OCI-LY3 (cell line): ENCODE data around the gene ZNF80.

Experiments
- H2AFZ ChIP-seq: fragments of 200-600, 300-600 bp; shearing (Covaris generic); 2 replicates; pipeline ENCODE4 v1.6.0; 2014; ENCODE audit warnings: antibody characterized with exemption, low read depth, low read length
- H3K27ac ChIP-seq: fragments of 200-600, 300-600 bp; sonication (generic); 2 replicates; pipeline ENCODE4 v1.5.1; 2014; ENCODE audit warnings: mild to moderate bottlenecking, low read length, moderate library complexity, mixed read lengths
- H3K27me3 ChIP-seq: fragments of 200-600, 300-600 bp; sonication (generic); 2 replicates; pipeline ENCODE4 v1.6.1; 2014; ENCODE audit warnings: low read depth, low read length, mixed read lengths
- H3K36me3 ChIP-seq: fragments of 200-600, 300-600 bp; sonication (generic); replicated peaks from 2 replicates; pipeline ENCODE3; 2014; ENCODE audit warnings: low read depth, low read length, mixed read lengths
- H3K4me1 ChIP-seq: fragments of 300-600, 200-600 bp; sonication (generic); 2 replicates; pipeline ENCODE4 v1.6.1; 2014; ENCODE audit warnings: low read length, mixed read lengths
- H3K4me2 ChIP-seq: fragments of 200-600, 300-600 bp; sonication (generic); 2 replicates; pipeline ENCODE4 v1.6.1; 2014; ENCODE audit warnings: low read length, mixed read lengths
- H3K4me3 ChIP-seq: fragments of 300-600, 200-600 bp; sonication (generic); 2 replicates; pipeline ENCODE4 v1.5.1; 2014; ENCODE audit warnings: antibody characterized with exemption, mild to moderate bottlenecking, low read length, moderate library complexity
- H3K79me2 ChIP-seq: fragments of 300-600, 200-600 bp; shearing (Covaris generic); 2 replicates; pipeline ENCODE4 v1.6.1; 2014; ENCODE audit warnings: mild to moderate bottlenecking, low read length, mixed read lengths
- H3K9ac ChIP-seq: fragments of 300-600, 200-600 bp; shearing (Covaris generic); 2 replicates; pipeline ENCODE4 v1.6.0; 2014; ENCODE audit warnings: mild to moderate bottlenecking, low read length, moderate library complexity
- H3K9me3 ChIP-seq: fragments of 200-600, 300-600 bp; shearing (Covaris generic); 2 replicates; pipeline ENCODE4 v1.6.1; 2014; ENCODE audit warnings: low read length, mixed read lengths; ENCODE audit not compliant: insufficient read depth
- H4K20me1 ChIP-seq: fragments of 200-600, 300-600 bp; sonication (generic); 2 replicates; pipeline ENCODE4 v1.6.1; 2016; ENCODE audit warnings: low read length, mixed read lengths; ENCODE audit not compliant: insufficient read depth
- EZH2phosphoT487 ChIP-seq: fragments of 200-600 bp; shearing (Covaris generic); IDR thresholded peaks from 2 replicates; pipeline ENCODE4 v1.6.1; 2018; ENCODE audit warnings: antibody characterized with exemption, mixed run types, low read depth
- TF ChIP-seq, protein P1 (sequence below): fragments of 200-600, 300-600 bp; sonication (generic); IDR thresholded peaks from 2 replicates; pipeline ENCODE4 v1.5.1; 2014; ENCODE audit warnings: antibody characterized with exemption, low read length, low read depth

ZNF80 gene

DNA sequence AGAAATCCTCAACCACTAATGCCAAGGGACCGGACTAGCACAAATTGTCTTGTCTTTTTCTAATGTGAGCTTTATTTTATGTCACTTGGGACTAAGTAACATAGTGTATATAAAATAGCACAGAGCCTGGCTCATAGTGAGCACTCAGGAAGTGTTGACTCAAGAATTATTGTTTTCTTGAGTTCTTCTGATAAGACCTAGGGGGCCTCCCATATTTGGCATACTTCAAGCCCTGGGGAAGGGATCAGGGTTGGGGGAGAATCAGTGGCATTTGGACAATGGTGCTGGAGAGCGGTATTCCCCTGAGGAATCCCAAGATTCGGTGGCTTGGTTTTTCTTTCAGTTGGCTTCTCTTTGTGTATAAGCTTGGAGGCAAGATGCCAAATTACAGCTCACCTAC is 19.4 kb downstream of the ZNF80 start:
- no peaks in the 10 kb centered on the region for H4K20me1 ChIP-seq
- H3K4me2 ChIP-seq, result no peak overlapping the region
- no peak overlapping the region for H3K27ac ChIP-seq

DNA sequence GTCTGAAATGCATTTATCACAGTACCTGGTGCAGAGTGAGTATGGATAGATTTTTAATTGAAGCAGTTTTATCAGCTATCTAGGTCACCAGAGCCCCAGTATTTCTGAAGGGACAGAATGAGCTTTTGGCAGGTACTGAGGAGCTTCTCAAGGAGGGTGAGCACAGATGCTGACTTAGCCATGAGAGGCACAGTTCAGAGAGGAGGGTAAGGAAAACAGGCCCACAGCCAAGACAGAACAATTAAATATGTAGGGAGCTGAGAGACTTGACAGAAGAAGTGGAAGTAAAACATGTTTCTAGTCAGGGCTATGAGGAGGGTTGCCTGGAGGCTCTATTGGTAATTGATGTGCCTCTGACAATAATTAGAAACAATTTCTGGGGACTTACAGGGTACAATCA is 20.1 kb downstream of the ZNF80 start:
- H3K27me3 ChIP-seq, result no peaks in the 10 kb centered on the region
- no peak overlapping the region for H3K9ac ChIP-seq
- no peak overlapping the region for H3K4me2 ChIP-seq
- no peak overlapping the region for H3K4me3 ChIP-seq
- peaks cover 12% of the 10 kb centered on the region for H3K79me2 ChIP-seq
- H2AFZ ChIP-seq, result no peak overlapping the region
- no peak overlapping the region for H3K27ac ChIP-seq
- H3K36me3 ChIP-seq, result peaks cover 5% of the 10 kb centered on the region
- peaks cover 97% of the 10 kb centered on the region for H3K4me1 ChIP-seq
- TF ChIP-seq EZH2phosphoT487, result no peak
- TF ChIP-seq, protein P1, sequence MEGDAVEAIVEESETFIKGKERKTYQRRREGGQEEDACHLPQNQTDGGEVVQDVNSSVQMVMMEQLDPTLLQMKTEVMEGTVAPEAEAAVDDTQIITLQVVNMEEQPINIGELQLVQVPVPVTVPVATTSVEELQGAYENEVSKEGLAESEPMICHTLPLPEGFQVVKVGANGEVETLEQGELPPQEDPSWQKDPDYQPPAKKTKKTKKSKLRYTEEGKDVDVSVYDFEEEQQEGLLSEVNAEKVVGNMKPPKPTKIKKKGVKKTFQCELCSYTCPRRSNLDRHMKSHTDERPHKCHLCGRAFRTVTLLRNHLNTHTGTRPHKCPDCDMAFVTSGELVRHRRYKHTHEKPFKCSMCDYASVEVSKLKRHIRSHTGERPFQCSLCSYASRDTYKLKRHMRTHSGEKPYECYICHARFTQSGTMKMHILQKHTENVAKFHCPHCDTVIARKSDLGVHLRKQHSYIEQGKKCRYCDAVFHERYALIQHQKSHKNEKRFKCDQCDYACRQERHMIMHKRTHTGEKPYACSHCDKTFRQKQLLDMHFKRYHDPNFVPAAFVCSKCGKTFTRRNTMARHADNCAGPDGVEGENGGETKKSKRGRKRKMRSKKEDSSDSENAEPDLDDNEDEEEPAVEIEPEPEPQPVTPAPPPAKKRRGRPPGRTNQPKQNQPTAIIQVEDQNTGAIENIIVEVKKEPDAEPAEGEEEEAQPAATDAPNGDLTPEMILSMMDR, result no peak
- H4K20me1 ChIP-seq, result no peaks in the 10 kb centered on the region
- no peaks in the 10 kb centered on the region for H3K9me3 ChIP-seq

More for the DNA sequence above, 19.4 kb downstream of the ZNF80 start:
- no peak overlapping the region for H3K4me3 ChIP-seq
- H3K9me3 ChIP-seq, result no peaks in the 10 kb centered on the region
- H3K79me2 ChIP-seq, result peaks cover 12% of the 10 kb centered on the region
- no peaks in the 10 kb centered on the region for H3K27me3 ChIP-seq
- TF ChIP-seq, protein P1, result no peak
- TF ChIP-seq EZH2phosphoT487, result no peak
- peaks cover 97% of the 10 kb centered on the region for H3K4me1 ChIP-seq
- H2AFZ ChIP-seq, result no peak overlapping the region
- H3K36me3 ChIP-seq, result peaks cover 5% of the 10 kb centered on the region
- no peak overlapping the region for H3K9ac ChIP-seq

- Histone ChIP-seq H3K9me3 (no peaks in the 10 kb centered on the region), H3K27ac (peak overlapping the region; percentile 99; the same call in 1 of the 2 replicates), H3K27me3 (no peaks in the 10 kb centered on the region), H3K36me3 (peaks cover 5% of the 10 kb centered on the region), H2AFZ (no peak overlapping the region), H3K4me3 (peak overlapping the region; percentile 78; the same call in 1 of the 2 replicates), H3K4me1 (peaks cover 97% of the 10 kb centered on the region), H3K79me2 (peaks cover 12% of the 10 kb centered on the region), H3K4me2 (peak overlapping the region; percentile 86), H3K9ac (peak overlapping the region; percentile 95; the same call in 1 of the 2 replicates), H4K20me1 (no peaks in the 10 kb centered on the region)
- TF ChIP-seq, protein P1, result no peak
- no peak for TF ChIP-seq EZH2phosphoT487
Observed at GRCh38 chr3:114216186-114216970, 21.0 kb downstream of the ZNF80 start.

GRCh38 chr3:114214542-114215341 is 22.6 kb downstream of the ZNF80 start:
- no peak overlapping the region for H2AFZ ChIP-seq

More at GRCh38 chr3:114214542-114215341, 22.6 kb downstream of the ZNF80 start:
- H3K4me3 ChIP-seq, result peak overlapping the region; percentile 78
- H3K9me3 ChIP-seq, result no peaks in the 10 kb centered on the region
- H3K79me2 ChIP-seq, result peaks cover 12% of the 10 kb centered on the region
- no peaks in the 10 kb centered on the region for H3K27me3 ChIP-seq
- TF ChIP-seq EZH2phosphoT487, result no peak
- TF ChIP-seq, protein P1, result no peak
- H3K9ac ChIP-seq, result peak overlapping the region; percentile 95
- peaks cover 84% of the 10 kb centered on the region for H3K4me1 ChIP-seq
- H3K36me3 ChIP-seq, result peaks cover 5% of the 10 kb centered on the region
- peak overlapping the region; percentile 86 for H3K4me2 ChIP-seq
- H4K20me1 ChIP-seq, result no peaks in the 10 kb centered on the region
- peak overlapping the region; percentile 99 for H3K27ac ChIP-seq
